Measurements from ENCODE around the gene DBH. TPM values are rescaled to one million over a fixed set of nuclear protein-coding genes. Genes with fewer than 3 reads are reported as not detected.
A peak's percentile ranks its signal among the peaks of the same experiment; 100 is the strongest.

DBH gene
- total and polyA plus RNA-seq, 2 of the 13 experiments (the other 11 are each of a cell fraction or from before 2014, with no cell fraction given), result not detected

DNA sequence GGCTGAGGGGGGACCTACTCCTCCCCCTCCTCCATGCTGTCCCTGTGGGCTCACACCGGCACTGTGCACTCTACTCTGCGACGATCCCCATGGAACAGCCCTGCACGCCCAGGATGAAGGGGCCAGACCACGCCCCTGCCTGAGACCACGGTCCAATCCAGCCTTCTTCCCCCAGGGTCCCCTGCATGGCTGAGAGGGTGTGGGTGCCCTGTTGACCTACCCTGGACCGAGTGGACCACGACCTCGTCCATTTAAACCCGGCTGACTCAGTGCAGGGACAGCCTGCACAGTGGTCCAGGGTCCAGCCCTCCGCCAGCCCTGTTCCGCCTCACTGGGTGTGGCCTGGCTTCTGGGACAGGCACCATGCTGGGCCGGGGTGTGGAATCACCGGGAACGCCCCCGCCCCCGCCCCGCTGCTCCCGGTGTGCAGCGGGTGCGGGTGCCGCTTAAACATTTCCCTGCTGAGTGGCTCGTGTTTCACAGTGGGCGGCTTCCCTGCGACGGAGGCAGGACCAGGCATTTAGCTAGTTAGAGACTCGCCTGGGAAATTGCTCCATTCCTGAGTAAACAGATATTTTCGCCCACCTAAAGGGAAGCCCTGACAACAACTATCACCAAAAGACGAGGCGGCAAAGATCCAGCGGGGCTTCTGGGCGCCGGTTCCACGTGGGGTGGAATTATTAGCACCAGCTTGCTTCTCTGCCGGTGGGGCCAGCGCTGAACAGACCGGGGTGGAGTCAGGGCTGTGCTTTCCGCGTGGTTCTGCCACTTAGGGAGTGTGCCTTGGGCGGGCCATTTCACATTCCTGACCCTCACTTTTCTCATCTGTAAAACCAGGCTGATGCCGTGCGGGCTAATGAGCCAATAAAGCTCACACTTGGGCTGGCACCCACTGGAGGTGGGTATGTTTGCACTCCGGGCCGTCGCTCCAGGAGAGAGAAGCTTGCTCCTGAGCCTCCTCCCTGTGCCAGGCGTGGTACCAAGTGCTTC, 22.6 kb downstream of the DBH start (continued):
- TF ChIP-seq, protein P1, sequence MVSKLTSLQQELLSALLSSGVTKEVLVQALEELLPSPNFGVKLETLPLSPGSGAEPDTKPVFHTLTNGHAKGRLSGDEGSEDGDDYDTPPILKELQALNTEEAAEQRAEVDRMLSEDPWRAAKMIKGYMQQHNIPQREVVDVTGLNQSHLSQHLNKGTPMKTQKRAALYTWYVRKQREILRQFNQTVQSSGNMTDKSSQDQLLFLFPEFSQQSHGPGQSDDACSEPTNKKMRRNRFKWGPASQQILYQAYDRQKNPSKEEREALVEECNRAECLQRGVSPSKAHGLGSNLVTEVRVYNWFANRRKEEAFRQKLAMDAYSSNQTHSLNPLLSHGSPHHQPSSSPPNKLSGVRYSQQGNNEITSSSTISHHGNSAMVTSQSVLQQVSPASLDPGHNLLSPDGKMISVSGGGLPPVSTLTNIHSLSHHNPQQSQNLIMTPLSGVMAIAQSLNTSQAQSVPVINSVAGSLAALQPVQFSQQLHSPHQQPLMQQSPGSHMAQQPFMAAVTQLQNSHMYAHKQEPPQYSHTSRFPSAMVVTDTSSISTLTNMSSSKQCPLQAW (CRISPR knock-in tag; IDR thresholded peaks at IDR 0.05), result peak; percentile 94
- TF ChIP-seq NONO (IDR thresholded peaks at IDR 0.05) (no peak), NONO (CRISPR knock-in tag; conservative IDR thresholded peaks at IDR 0.05) (peak; percentile 76), FOSL2 (CRISPR knock-in tag; IDR thresholded peaks at IDR 0.05) (peak; percentile 91), YEATS4 (CRISPR knock-in tag; IDR thresholded peaks at IDR 0.05; ENCODE audit: borderline replicate concordance) (peak; percentile 35; the same call in 1 of the 2 replicates), KDM2A (CRISPR knock-in tag; IDR thresholded peaks at IDR 0.05; ENCODE audit: borderline replicate concordance, low read depth) (peak; percentile 96), KLF6 (CRISPR knock-in tag; IDR thresholded peaks at IDR 0.05) (no peak), CEBPG (CRISPR knock-in tag; IDR thresholded peaks at IDR 0.05) (peak; percentile 43), ZNF781 (CRISPR knock-in tag; IDR thresholded peaks at IDR 0.05; ENCODE audit: borderline replicate concordance, not compliant biosample characterization) (peak; percentile 35), PCBP1 (IDR thresholded peaks at IDR 0.05; ENCODE audit: borderline replicate concordance, low read depth, low read length) (0 out of 2 replicates have a peak, but pooled peaks have one; percentile 34), RFXAP (CRISPR knock-in tag; IDR thresholded peaks at IDR 0.05; ENCODE audit: borderline replicate concordance) (0 out of 2 replicates have a peak, but pooled peaks have one; percentile 32), ZNF790 (CRISPR knock-in tag; IDR thresholded peaks at IDR 0.05; ENCODE audit: borderline replicate concordance) (no peak), ZNF329 (CRISPR knock-in tag; IDR thresholded peaks at IDR 0.05; ENCODE audit: low read depth) (0 out of 2 replicates have a peak, but pooled peaks have one; percentile 25), JUN (CRISPR knock-in tag; IDR thresholded peaks at IDR 0.05) (peak; percentile 50; the same call in 1 of the 2 replicates), ZNF615 (CRISPR knock-in tag; IDR thresholded peaks at IDR 0.05; ENCODE audit: borderline replicate concordance) (no peak), GATAD1 (CRISPR knock-in tag; IDR thresholded peaks at IDR 0.05) (0 out of 2 replicates have a peak, but pooled peaks have one; percentile 21), RBM22 (optimal IDR thresholded peaks at IDR 0.05; ENCODE audit: low read length) (peak; percentile 68), ZNF788 (CRISPR knock-in tag; IDR thresholded peaks at IDR 0.05; ENCODE audit: borderline replicate concordance) (peak; percentile 61; the same call in 1 of the 2 replicates)
- TF ChIP-seq, protein P2, sequence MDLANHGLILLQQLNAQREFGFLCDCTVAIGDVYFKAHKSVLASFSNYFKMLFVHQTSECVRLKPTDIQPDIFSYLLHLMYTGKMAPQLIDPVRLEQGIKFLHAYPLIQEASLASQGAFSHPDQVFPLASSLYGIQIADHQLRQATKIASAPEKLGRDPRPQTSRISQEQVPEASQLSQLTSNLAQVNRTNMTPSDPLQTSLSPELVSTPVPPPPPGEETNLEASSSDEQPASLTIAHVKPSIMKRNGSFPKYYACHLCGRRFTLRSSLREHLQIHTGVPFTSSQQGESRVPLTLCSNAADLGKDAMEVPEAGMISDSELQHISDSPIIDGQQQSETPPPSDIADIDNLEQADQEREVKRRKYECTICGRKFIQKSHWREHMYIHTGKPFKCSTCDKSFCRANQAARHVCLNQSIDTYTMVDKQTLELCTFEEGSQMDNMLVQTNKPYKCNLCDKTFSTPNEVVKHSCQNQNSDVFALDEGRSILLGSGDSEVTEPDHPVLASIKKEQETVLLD (CRISPR knock-in tag; IDR thresholded peaks at IDR 0.05; ENCODE audit: low read depth), result no peak
- TF ChIP-seq, protein P3, sequence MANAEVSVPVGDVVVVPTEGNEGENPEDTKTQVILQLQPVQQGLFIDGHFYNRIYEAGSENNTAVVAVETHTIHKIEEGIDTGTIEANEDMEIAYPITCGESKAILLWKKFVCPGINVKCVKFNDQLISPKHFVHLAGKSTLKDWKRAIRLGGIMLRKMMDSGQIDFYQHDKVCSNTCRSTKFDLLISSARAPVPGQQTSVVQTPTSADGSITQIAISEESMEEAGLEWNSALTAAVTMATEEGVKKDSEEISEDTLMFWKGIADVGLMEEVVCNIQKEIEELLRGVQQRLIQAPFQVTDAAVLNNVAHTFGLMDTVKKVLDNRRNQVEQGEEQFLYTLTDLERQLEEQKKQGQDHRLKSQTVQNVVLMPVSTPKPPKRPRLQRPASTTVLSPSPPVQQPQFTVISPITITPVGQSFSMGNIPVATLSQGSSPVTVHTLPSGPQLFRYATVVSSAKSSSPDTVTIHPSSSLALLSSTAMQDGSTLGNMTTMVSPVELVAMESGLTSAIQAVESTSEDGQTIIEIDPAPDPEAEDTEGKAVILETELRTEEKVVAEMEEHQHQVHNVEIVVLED (CRISPR knock-in tag; IDR thresholded peaks at IDR 0.05; ENCODE audit: borderline replicate concordance), result peak; percentile 59
- TF ChIP-seq, protein P4, sequence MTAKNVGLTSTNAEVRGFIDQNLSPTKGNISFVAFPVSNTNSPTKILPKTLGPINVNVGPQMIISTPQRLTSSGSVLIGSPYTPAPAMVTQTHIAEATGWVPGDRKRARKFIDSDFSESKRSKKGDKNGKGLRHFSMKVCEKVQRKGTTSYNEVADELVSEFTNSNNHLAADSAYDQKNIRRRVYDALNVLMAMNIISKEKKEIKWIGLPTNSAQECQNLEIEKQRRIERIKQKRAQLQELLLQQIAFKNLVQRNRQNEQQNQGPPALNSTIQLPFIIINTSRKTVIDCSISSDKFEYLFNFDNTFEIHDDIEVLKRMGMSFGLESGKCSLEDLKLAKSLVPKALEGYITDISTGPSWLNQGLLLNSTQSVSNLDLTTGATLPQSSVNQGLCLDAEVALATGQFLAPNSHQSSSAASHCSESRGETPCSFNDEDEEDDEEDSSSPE (CRISPR knock-in tag; IDR thresholded peaks at IDR 0.05), result peak; percentile 35; the same call in 1 of the 2 replicates
- TF ChIP-seq, protein P5, sequence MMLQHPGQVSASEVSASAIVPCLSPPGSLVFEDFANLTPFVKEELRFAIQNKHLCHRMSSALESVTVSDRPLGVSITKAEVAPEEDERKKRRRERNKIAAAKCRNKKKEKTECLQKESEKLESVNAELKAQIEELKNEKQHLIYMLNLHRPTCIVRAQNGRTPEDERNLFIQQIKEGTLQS (CRISPR knock-in tag; IDR thresholded peaks at IDR 0.05), result peak; percentile 68

Data from HepG2 (cell line).